Measurements from ENCODE around the gene ASPHD2. TPM values are rescaled to one million over a fixed set of nuclear protein-coding genes. Genes with fewer than 3 reads are reported as not detected.

The ASPHD2 gene
- polyA plus RNA-seq, 1 donor from 2014 or later: 18.7 TPM

DNA sequence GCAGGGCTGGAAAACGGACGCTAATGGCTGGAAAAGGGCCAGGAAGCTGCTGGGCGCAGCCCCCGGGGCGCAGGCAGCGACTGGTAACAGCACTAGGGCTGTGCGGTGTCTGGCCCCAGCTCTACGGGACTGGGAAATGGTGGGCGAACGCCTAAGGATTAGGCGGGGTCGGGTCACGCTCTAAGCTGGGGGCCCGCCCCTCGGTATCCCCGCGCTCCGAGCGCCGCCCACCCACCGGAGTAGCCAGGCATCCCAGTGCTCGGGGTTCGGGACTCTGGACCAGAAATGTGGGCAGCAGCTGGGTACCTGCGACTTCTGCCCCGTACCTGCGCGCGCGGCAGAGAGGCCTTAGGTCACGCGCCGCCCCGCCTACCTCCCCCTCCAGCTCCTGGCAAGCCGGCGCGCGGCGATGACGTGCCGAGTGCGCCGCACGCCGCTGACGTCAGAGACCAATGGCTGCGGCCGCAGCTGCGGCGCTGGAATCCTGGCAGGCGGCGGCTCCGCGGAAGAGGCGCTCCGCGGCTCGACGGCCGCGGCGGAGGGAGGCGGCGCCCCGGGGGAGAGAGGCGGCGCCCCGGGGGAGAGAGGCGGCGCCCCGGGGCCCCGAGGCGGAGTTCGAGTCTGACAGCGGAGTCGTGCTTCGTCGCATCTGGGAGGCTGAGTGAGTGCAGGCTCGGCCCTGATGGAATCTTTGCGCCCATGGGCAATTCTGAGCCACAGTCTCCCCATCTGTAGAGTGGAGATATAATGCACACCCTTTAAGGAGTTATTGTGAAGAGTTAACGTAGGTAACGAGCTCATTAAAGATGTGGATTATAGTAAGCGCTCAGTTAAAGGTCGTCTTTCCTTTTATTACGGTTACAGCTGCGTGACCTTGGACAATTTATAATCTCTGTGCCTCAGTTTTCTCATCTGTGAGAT, 54.6 kb downstream of the ASPHD2 start, which contains the start of the genes HPS4 and SRRD:
Gene HPS4 (minus strand): TSS at position 345 of the 921 bp plus-strand sequence. CDS start 2,021 bp downstream, outside the sequence.
Gene SRRD (plus strand): TSS at position 439 of the 921 bp plus-strand sequence. CDS start 14 bp downstream, at position 453.
- Histone ChIP-seq H4K20me1 (ENCODE audit: insufficient read depth) (no peaks in the 10 kb centered on the region), H3F3A (ENCODE audit: insufficient read depth, low read length, poor library complexity, severe bottlenecking) (no peaks in the 10 kb centered on the region), H3K36me3 (ENCODE audit: insufficient read depth, low read length) (no peaks in the 10 kb centered on the region), H3K27ac (ENCODE audit: low read length) (peak within 1 kb of the TSS; percentile 90), H3K27me3 (ENCODE audit: insufficient read depth, low read depth, low read length) (no peaks in the 10 kb centered on the region), H3K9me3 (ENCODE audit: low read length) (no peaks in the 10 kb centered on the region), H3K9ac (ENCODE audit: low read length) (peak within 1 kb of the TSS; percentile 95), H3K9me2 (ENCODE audit: insufficient read depth, low read length) (no peaks in the 10 kb centered on the region), H2AFZ (ENCODE audit: low read depth, low read length) (peak within 1 kb of the TSS; percentile 92), H3K4me3 (ENCODE audit: low read length) (peak within 1 kb of the TSS; percentile 84), H3K4me2 (ENCODE audit: low read length) (peak within 1 kb of the TSS; percentile 90), H3K79me2 (replicated peaks; ENCODE audit: insufficient read depth, low read length) (peaks cover 32% of the 10 kb centered on the region)
- TF ChIP-seq CTCF (IDR thresholded peaks at IDR 0.05; ENCODE audit: poor library complexity, severe bottlenecking): peak; percentile 28
- peak; percentile 52 for TF ChIP-seq REST (IDR thresholded peaks at IDR 0.05; ENCODE audit: borderline replicate concordance)
- TF ChIP-seq RAD21 (conservative IDR thresholded peaks at IDR 0.05): peak; percentile 57
- TF ChIP-seq MXI1 (conservative IDR thresholded peaks at IDR 0.05; ENCODE audit: poor library complexity, severe bottlenecking): peak; percentile 91
- TF ChIP-seq TAF1 (IDR thresholded peaks at IDR 0.05; ENCODE audit: low read depth): peak; percentile 91
- peak; percentile 53 for TF ChIP-seq SMC3 (conservative IDR thresholded peaks at IDR 0.05; ENCODE audit: poor library complexity)
- TF ChIP-seq EP300 (conservative IDR thresholded peaks at IDR 0.05; ENCODE audit: poor library complexity, severe bottlenecking): peak; percentile 76
- TF ChIP-seq POLR2AphosphoS5 (IDR thresholded peaks at IDR 0.05): peak; percentile 98
- no peak for TF ChIP-seq EZH2 (IDR thresholded peaks at IDR 0.05; ENCODE audit: borderline replicate concordance, insufficient read depth, low read length, poor library complexity, severe bottlenecking)

- H3F3A ChIP-seq (ENCODE audit: insufficient read depth, low read length, poor library complexity, severe bottlenecking): no peaks in the 10 kb centered on the region
- H3K27me3 ChIP-seq (ENCODE audit: insufficient read depth, low read depth, low read length): no peaks in the 10 kb centered on the region
- no peaks in the 10 kb centered on the region for H3K36me3 ChIP-seq (ENCODE audit: insufficient read depth, low read length)
- no peaks in the 10 kb centered on the region for H4K20me1 ChIP-seq (ENCODE audit: insufficient read depth)
- no peaks in the 10 kb centered on the region for H3K9me3 ChIP-seq (ENCODE audit: low read length)
- peak overlapping the region; percentile 84 for H3K4me3 ChIP-seq (ENCODE audit: low read length)
- TF ChIP-seq POLR2AphosphoS5 (IDR thresholded peaks at IDR 0.05): no peak
- TF ChIP-seq RAD21 (conservative IDR thresholded peaks at IDR 0.05): no peak
- TF ChIP-seq CTCF (IDR thresholded peaks at IDR 0.05; ENCODE audit: poor library complexity, severe bottlenecking): no peak
- TF ChIP-seq REST (IDR thresholded peaks at IDR 0.05; ENCODE audit: borderline replicate concordance): no peak
- no peak for TF ChIP-seq EZH2 (IDR thresholded peaks at IDR 0.05; ENCODE audit: borderline replicate concordance, insufficient read depth, low read length, poor library complexity, severe bottlenecking)
- no peak for TF ChIP-seq MXI1 (conservative IDR thresholded peaks at IDR 0.05; ENCODE audit: poor library complexity, severe bottlenecking)
- TF ChIP-seq TAF1 (IDR thresholded peaks at IDR 0.05; ENCODE audit: low read depth): no peak
- TF ChIP-seq SMC3 (conservative IDR thresholded peaks at IDR 0.05; ENCODE audit: poor library complexity): no peak
- no peak for TF ChIP-seq EP300 (conservative IDR thresholded peaks at IDR 0.05; ENCODE audit: poor library complexity, severe bottlenecking)
- H3K79me2 ChIP-seq (replicated peaks; ENCODE audit: insufficient read depth, low read length): peaks cover 28% of the 10 kb centered on the region
- peak overlapping the region; percentile 73 for H3K27ac ChIP-seq (ENCODE audit: low read length)
- no peaks in the 10 kb centered on the region for H3K9me2 ChIP-seq (ENCODE audit: insufficient read depth, low read length)
- peak overlapping the region; percentile 5 for H2AFZ ChIP-seq (ENCODE audit: low read depth, low read length)
- peak overlapping the region; percentile 95 for H3K9ac ChIP-seq (ENCODE audit: low read length)
- H3K4me2 ChIP-seq (ENCODE audit: low read length): peak overlapping the region; percentile 60
These were observed 55.3 kb downstream of the ASPHD2 start for GRCh38 chr22:26484360-26484706.

All from neural cell (in vitro differentiated cells).